Karpas-422 (cell line): Measurements from ENCODE around the gene INO80B. TPM values are rescaled to one million over a fixed set of nuclear protein-coding genes. Genes with fewer than 3 reads are reported as not detected.
"Not testable (repeated sequence)": the region's sequence is repeated elsewhere in the genome, so short reads cannot be mapped to it uniquely, and the experiment has no call there.

Source experiments
- DNase-seq: peaks from one replicate; pipeline ENCODE4 v3.0.0-alpha.2; 2015
- H2AFZ ChIP-seq: fragments of 200-600 bp; sonication (generic); 2 replicates; pipeline ENCODE4 v1.6.1; 2014; ENCODE audit warnings: antibody characterized with exemption, low read length, mixed read lengths
- H3K27ac ChIP-seq: fragments of 200-600 bp; sonication (generic); 2 replicates; pipeline ENCODE4 v1.5.1; 2014; ENCODE audit warnings: mild to moderate bottlenecking, low read length, moderate library complexity
- H3K27me3 ChIP-seq: fragments of 200-600 bp; sonication (generic); 2 replicates; pipeline ENCODE4 v1.6.1; 2014; ENCODE audit warnings: low read length, mixed read lengths
- H3K36me3 ChIP-seq: fragments of 200-600 bp; sonication (generic); 2 replicates; pipeline ENCODE4 v1.6.1; 2014; ENCODE audit warnings: low read length, mixed read lengths; ENCODE audit not compliant: insufficient read depth
- H3K4me1 ChIP-seq: fragments of 200-600 bp; sonication (generic); 2 replicates; pipeline ENCODE4 v1.6.1; 2014; ENCODE audit warnings: mild to moderate bottlenecking, low read length, mixed read lengths
- H3K4me2 ChIP-seq: fragments of 200-600 bp; sonication (generic); 2 replicates; pipeline ENCODE4 v1.6.1; 2014; ENCODE audit warnings: low read length, low read depth, mild to moderate bottlenecking; ENCODE audit not compliant: poor library complexity, severe bottlenecking
- H3K4me3 ChIP-seq: fragments of 200-600 bp; sonication (generic); 2 replicates; pipeline ENCODE4 v1.5.1; 2014; ENCODE audit warnings: mild to moderate bottlenecking, antibody characterized with exemption, low read length, mixed read lengths
- H3K79me2 ChIP-seq: fragments of 200-600 bp; sonication (generic); 2 replicates; pipeline ENCODE4 v1.6.1; 2014; ENCODE audit warnings: mild to moderate bottlenecking, low read length, mixed read lengths
- H3K9ac ChIP-seq: fragments of 200-600 bp; sonication (generic); 2 replicates; pipeline ENCODE4 v1.6.0; 2014; ENCODE audit warnings: low read length
- H3K9me2 ChIP-seq: fragments of 200-600 bp; sonication (generic), shearing (Covaris generic); replicated peaks from 2 replicates; pipeline ENCODE4 v1.6.0; 2014; ENCODE audit warnings: mild to moderate bottlenecking, low read length, moderate library complexity; ENCODE audit not compliant: insufficient read depth
- H3K9me3 ChIP-seq: fragments of 300-700, 200-600 bp; sonication (generic); 2 replicates; pipeline ENCODE4 v1.6.1; 2014; ENCODE audit warnings: low read length, mixed read lengths
- H4K20me1 ChIP-seq: fragments of 200-600 bp; sonication (generic); 2 replicates; pipeline ENCODE4 v1.6.1; 2014; ENCODE audit warnings: mild to moderate bottlenecking, antibody characterized with exemption, low read length, low read depth; ENCODE audit not compliant: insufficient read depth
- total RNA-seq: library from RNA; depleted of rRNA; stranded (reverse); fragments of >200 nt; shearing (Covaris generic); gene quantifications from 2 replicates; pipeline ENCODE4 v1.2.3, GENCODE V29; 2014; ENCODE audit warnings: low replicate concordance

INO80B gene
- total RNA-seq, 1 experiment from 2014 or later = 29.3 TPM

DNA sequence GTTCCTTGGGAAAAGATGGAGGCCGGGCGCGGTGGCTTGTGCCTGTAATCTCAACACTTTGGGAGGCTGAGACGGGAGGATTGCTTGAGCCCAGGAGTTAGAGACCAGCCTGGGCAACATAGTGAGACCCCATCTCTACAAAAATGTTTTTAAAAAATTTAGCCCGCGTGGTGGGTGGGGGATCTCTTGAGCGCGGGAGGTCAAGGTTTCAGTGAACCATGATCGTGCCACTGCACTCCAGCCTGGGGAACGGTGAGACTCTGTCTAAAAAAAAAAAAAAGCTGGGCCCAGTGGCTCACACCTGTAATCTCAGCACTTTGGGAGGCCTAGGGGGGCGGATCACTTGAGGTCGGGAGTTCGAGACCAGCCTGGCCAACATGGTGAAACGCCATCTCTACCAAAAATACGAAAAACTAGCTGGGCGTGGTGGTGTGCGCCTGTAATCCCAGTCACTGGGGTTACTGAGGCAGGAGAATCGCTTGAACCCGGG lies 28.8 kb downstream of the INO80B start:
- not testable (repeated sequence) for H4K20me1 ChIP-seq, H3K9me2 ChIP-seq, H3K27me3 ChIP-seq, H3K9me3 ChIP-seq, DNase-seq
- Histone ChIP-seq H3K36me3 (peaks cover 11% of the 10 kb centered on the region; the same call in 1 of the 2 replicates), H3K79me2 (peaks cover 56% of the 10 kb centered on the region), H3K9ac (peak overlapping the region; percentile 85), H3K4me1 (peaks cover 29% of the 10 kb centered on the region), H3K4me3 (peak overlapping the region; percentile 97), H3K4me2 (peak overlapping the region; percentile 88), H3K27ac (peak overlapping the region; percentile 72; the same call in 1 of the 2 replicates), H2AFZ (0 out of 2 replicates have a peak overlapping the region, but pooled peaks have one; percentile 85)

DNA sequence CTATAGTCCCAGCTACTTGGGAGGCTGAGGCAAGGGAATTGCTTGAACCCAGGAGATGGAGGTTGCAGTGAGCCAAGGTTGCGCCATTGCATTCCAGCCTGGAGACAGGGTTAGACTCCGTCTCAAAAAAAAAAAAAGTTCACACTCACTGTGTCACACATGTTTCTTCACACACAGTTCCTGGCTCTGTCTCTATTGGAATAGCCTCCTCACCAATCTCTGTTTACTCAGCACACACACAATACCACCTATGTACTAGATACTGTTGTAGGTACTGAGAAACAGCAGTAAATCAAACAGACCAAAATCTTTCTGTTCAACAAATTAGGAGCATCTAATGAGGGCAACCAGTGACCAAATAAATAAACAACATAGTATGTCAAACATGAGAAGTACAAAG lies 31.3 kb downstream of the INO80B start:
- Histone ChIP-seq H4K20me1 (no peaks in the 10 kb centered on the region), H3K9me3 (no peaks in the 10 kb centered on the region), H3K36me3 (peaks cover 3% of the 10 kb centered on the region; the same call in 1 of the 2 replicates), H3K4me3 (no peak overlapping the region), H2AFZ (no peak overlapping the region), H3K27ac (no peak overlapping the region), H3K79me2 (peaks cover 40% of the 10 kb centered on the region), H3K4me1 (peaks cover 18% of the 10 kb centered on the region), H3K9ac (no peak overlapping the region), H3K9me2 (no peaks in the 10 kb centered on the region), H3K27me3 (no peaks in the 10 kb centered on the region), H3K4me2 (no peak overlapping the region)
- no peak for DNase-seq

DNA sequence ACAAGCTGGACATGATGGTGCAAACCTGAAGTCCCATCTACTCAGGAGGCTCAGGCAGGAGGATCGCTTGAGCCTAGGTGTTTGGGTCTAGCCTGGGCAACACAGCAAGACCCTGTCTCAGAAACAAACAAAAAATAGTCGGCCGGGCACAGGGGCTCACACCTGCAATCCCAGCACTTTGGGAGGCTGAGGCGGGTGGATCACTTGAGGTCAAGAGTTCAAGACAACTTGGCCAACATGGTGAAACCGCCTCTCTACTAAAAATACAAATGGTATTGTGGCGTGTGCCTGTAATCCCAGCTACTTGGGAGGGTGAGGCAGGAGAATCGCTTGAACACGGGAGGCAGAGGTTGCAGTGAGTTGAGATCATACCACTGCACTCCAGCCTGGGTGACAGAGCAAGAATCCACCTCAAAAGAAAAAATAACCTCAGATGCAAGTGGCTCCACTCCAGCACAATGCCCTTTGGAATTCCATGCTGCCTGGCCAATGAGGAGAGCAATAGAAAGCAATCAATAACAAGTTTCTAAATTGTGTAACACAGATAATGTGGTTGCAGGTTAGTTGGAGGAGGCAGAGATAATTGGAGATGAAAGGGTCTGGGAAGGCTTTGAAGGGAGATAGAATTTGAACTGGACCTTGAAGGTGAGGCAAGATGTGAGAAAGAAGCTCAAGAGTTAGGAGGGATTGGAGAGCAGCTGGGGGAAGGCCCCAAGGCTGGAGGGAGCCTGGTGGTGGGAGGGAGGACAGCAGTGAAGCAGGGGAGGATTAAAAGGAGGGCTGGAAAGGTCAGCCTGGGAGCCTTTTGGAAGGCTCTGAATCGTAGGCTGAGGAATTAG lies 34.0 kb downstream of the INO80B start:
- Histone ChIP-seq H3K27me3 (no peaks in the 10 kb centered on the region), H3K9me3 (no peaks in the 10 kb centered on the region), H3K9ac (no peak overlapping the region), H3K27ac (no peak overlapping the region), H3K79me2 (peaks cover 20% of the 10 kb centered on the region), H3K4me1 (peaks cover 4% of the 10 kb centered on the region), H3K9me2 (no peaks in the 10 kb centered on the region), H4K20me1 (no peaks in the 10 kb centered on the region), H2AFZ (no peak overlapping the region), H3K36me3 (peaks cover 21% of the 10 kb centered on the region; the same call in 1 of the 2 replicates), H3K4me2 (no peak overlapping the region), H3K4me3 (no peak overlapping the region)
- DNase-seq = no peak

DNA sequence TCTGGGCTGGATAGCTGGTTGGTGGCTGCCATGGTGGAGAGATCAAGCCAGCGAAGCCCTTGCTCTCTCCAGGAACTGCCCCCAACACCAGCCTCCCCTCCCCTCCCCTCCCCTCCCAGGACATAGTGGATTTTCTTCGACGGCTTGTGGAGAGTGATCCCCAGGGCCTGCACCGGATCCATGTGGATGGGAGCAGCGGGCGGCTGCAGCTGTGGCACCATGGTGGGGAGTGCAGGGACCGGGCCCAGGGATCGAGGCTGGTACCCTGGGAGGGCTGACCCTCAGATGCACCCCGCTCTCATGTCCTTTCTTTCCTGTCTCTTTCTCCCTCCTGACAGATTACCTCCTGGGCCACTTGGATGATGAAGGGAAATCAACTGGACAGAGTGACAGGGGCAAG lies 35.0 kb downstream of the INO80B start:
- DNase-seq = no peak
- Histone ChIP-seq H3K27me3 (no peaks in the 10 kb centered on the region), H3K4me1 (no peaks in the 10 kb centered on the region), H4K20me1 (no peaks in the 10 kb centered on the region), H3K9me2 (no peaks in the 10 kb centered on the region), H3K36me3 (peaks cover 25% of the 10 kb centered on the region; the same call in 1 of the 2 replicates), H3K9ac (no peak overlapping the region), H3K79me2 (peaks cover 11% of the 10 kb centered on the region; the same call in 1 of the 2 replicates), H3K27ac (no peak overlapping the region), H2AFZ (no peak overlapping the region), H3K9me3 (no peaks in the 10 kb centered on the region), H3K4me3 (no peak overlapping the region), H3K4me2 (no peak overlapping the region)

DNA sequence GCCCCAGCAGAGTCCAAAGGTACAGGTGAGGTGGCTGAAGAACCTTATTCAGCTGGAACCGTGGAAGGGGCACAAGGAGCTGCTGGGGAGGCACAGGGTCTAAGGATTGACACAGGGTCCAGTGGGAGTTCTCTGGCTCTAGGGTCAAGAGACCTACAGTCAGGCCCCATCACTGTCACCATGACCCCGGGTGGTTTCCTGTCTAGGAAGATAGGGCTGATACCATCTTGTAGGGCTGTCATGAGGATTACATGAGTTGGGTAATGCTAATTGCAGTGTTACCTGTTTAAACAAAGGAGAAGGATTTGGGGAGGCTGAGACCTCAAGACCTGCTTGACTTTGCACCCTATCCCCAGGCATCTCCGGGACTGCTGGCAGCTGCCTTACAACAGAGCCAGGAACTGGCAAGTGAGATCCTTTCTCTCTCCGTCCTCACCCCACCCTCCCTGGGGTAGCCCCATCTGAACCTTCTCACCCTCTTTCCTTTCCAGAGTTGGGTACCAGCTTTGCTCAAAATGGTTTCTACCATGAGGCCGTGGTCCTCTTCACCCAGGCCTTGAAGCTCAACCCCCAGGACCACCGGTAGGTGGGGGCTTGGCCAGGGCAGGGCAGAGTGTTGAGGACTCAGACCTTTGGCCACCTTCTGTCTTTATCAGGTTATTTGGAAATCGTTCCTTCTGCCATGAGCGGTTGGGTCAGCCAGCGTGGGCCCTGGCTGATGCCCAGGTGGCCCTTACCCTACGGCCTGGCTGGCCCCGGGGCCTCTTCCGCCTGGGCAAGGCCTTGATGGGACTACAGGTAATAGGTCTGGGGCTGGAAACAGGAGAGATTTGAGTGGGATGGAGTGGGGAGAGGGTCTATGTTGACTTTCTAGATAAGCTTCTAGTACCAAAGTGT lies 37.0 kb downstream of the INO80B start:
- Histone ChIP-seq H2AFZ (no peak overlapping the region), H3K4me2 (no peak overlapping the region), H3K27ac (no peak overlapping the region), H3K36me3 (peaks cover 25% of the 10 kb centered on the region; the same call in 1 of the 2 replicates), H3K9ac (no peak overlapping the region), H3K4me3 (no peak overlapping the region), H3K9me3 (no peaks in the 10 kb centered on the region), H3K4me1 (no peaks in the 10 kb centered on the region), H3K79me2 (peaks cover 4% of the 10 kb centered on the region; the same call in 1 of the 2 replicates), H4K20me1 (no peaks in the 10 kb centered on the region), H3K27me3 (no peaks in the 10 kb centered on the region), H3K9me2 (no peaks in the 10 kb centered on the region)
- no peak for DNase-seq

DNA sequence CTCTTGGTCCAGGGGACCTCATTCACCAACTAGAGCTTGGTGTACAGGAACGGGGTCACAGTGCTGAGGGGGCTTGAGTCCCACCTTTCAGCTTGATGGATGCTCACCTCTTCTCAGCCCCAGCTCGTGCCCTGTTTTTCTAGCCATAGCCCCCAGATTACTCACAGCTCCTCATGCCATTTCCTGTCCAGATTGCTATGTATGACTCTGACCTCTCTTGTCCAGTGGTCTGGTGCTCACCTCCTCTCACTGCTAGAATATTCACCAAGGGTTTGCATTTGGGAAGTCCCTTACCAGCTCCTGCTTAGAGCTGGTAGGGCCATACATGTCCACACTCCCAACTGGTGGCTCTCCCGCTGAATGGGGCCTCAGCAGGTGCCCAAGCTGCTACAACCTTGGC lies 38.7 kb downstream of the INO80B start:
- Histone ChIP-seq H3K9me3 (no peaks in the 10 kb centered on the region), H3K4me2 (no peak overlapping the region), H3K9ac (no peak overlapping the region), H3K79me2 (no peaks in the 10 kb centered on the region), H3K27me3 (no peaks in the 10 kb centered on the region), H3K4me3 (no peak overlapping the region), H4K20me1 (no peaks in the 10 kb centered on the region), H3K36me3 (peaks cover 22% of the 10 kb centered on the region; the same call in 1 of the 2 replicates), H2AFZ (no peak overlapping the region), H3K9me2 (no peaks in the 10 kb centered on the region), H3K27ac (no peak overlapping the region), H3K4me1 (no peaks in the 10 kb centered on the region)
- no peak for DNase-seq

DNA sequence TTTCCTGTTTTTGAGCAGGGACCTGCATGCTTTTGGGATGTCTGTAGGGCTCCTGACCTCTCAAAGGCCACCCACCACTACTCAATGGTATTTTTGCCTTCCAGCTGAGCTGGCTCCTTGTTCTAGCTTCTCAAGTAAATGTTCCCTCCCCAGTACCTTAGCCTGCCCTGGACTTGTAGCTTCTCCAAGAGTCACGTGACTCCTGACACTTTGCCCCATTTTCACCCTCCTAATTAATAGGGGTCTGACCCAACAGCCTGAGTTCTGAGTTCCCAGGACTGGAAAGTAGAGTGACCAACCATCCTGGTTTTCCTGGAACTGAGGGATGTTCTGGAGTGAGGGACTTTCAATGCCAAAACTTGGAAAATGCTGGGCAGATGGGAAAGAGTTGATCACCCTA lies 40.6 kb downstream of the INO80B start:
- Histone ChIP-seq H4K20me1 (no peaks in the 10 kb centered on the region), H3K36me3 (peaks cover 22% of the 10 kb centered on the region; the same call in 1 of the 2 replicates), H3K9ac (no peak overlapping the region), H3K4me2 (no peak overlapping the region), H3K27me3 (no peaks in the 10 kb centered on the region), H3K4me1 (no peaks in the 10 kb centered on the region), H3K79me2 (no peaks in the 10 kb centered on the region), H3K9me2 (no peaks in the 10 kb centered on the region), H3K4me3 (no peak overlapping the region), H3K27ac (no peak overlapping the region), H2AFZ (no peak overlapping the region), H3K9me3 (no peaks in the 10 kb centered on the region)
- DNase-seq = no peak
